ENCODE measurements around the gene SLC25A36. TPM values are rescaled to one million over a fixed set of nuclear protein-coding genes. Genes with fewer than 3 reads are reported as not detected.
"Not testable (repeated sequence)": the region's sequence is repeated elsewhere in the genome, so short reads cannot be mapped to it uniquely, and the experiment has no call there.

Gene SLC25A36
- total and polyA plus RNA-seq, 7 experiments from 2014 or later, result 36.0 to 121 (median 65.4) TPM

GRCh38 chr3:140950144-140950543 lies 8.5 kb downstream of the SLC25A36 start:
- no peaks in the 10 kb centered on the region for H3K27me3 ChIP-seq (ENCODE audit: control insufficient read depth in 2 of 2, insufficient read depth in 2 of 2, low read length in 2 of 2)
- H3K9me3 ChIP-seq (ENCODE audit: control insufficient read depth in 2 of 3, low read length in 3 of 3), result no peaks in the 10 kb centered on the region
- no peak overlapping the region for H3K4me3 ChIP-seq (ENCODE audit: low read length)
- no peaks in the 10 kb centered on the region for H3K27me3 Mint-ChIP-seq
- ATAC-seq (no peak), DNase-seq (no peak)
- H3K36me3 Mint-ChIP-seq, result peaks cover 0 to 16% (median 11%) of the 10 kb centered on the region in 5 donors
- ChIA-PET POLR2A (interaction anchor here (0.6 to 0.8 kb wide), 2 partner anchors 782 to 1417 kb away, joined by 3 to 4 read pairs; no protein-coding TSS in a partner anchor), CTCF (interaction anchor here (0.5 kb wide), 1 partner anchor 31 kb away, joined by 3 read pairs; no protein-coding TSS in a partner anchor)
- H3K4me1 Mint-ChIP-seq, result peaks cover 34 to 90% (median 81%) of the 10 kb centered on the region in 7 donors
- peaks cover 4 to 7% of the 10 kb centered on the region in 2 donors for H3K4me1 ChIP-seq (ENCODE audit: control insufficient read depth in 2 of 2, insufficient read depth in 2 of 2, low read length in 2 of 2)
- peak overlapping the region in 2 of 10 donors; percentile 2 to 7 for H3K4me3 Mint-ChIP-seq
- intact Hi-C loops (cut with micrococcal nuclease), result no loop called here
- H3K27ac ChIP-seq (ENCODE audit: low read depth, low read length), result no peak overlapping the region
- H3K9me3 Mint-ChIP-seq, result no peaks in the 10 kb centered on the region
- H3K36me3 ChIP-seq (ENCODE audit: control insufficient read depth in 2 of 3, insufficient read depth in 3 of 3, low read length in 3 of 3), result no peaks in the 10 kb centered on the region
- no peak overlapping the region for H3K27ac Mint-ChIP-seq

DNA sequence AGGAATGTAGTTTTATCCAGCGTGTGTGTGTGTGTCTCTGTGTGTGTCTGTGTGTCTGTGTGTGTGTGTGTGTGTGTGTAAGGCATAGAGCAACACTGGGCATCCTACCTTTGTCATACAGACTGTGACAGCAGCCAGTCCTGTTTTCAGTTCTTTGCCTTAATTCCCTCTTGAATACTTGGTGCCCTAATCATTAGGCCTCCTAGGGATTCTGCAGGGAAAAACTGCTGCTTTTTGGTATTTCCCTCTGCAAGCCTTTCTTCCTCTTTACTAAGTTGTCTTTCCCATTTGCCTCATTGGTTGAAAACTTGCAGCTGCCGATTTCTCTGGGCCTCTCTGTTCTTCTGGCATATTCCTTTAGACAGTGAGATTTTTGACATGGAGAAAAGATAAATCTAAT lies 9.2 kb downstream of the SLC25A36 start:
- no peaks in the 10 kb centered on the region for H3K27me3 ChIP-seq (ENCODE audit: control insufficient read depth in 2 of 2, insufficient read depth in 2 of 2, low read length in 2 of 2)
- H3K27ac Mint-ChIP-seq, result peak overlapping the region in 1 of 9 donors; percentile 56
- peaks cover 0 to 16% (median 11%) of the 10 kb centered on the region in 5 donors for H3K36me3 Mint-ChIP-seq
- H3K4me1 Mint-ChIP-seq, result peaks cover 33 to 92% (median 81%) of the 10 kb centered on the region in 7 donors
- no peaks in the 10 kb centered on the region for H3K27me3 Mint-ChIP-seq
- CTCF ChIA-PET, result no interaction called here
- H3K9me3 ChIP-seq (ENCODE audit: control insufficient read depth in 2 of 3, low read length in 3 of 3), result no peaks in the 10 kb centered on the region
- no peaks in the 10 kb centered on the region for H3K9me3 Mint-ChIP-seq
- DNase-seq (no peak), ATAC-seq (no peak)
- POLR2A ChIA-PET, result interaction anchor here (0.8 kb wide), 1 partner anchor 1416 kb away, joined by 3 read pairs; no protein-coding TSS in a partner anchor
- H3K27ac ChIP-seq (ENCODE audit: low read depth, low read length), result no peak overlapping the region
- intact Hi-C loops (cut with micrococcal nuclease), result no loop called here
- H3K4me3 ChIP-seq (ENCODE audit: low read length), result no peak overlapping the region
- peak overlapping the region in 5 of 10 donors; percentile 1 to 35 (median 18) for H3K4me3 Mint-ChIP-seq
- peaks cover 4 to 7% of the 10 kb centered on the region in 2 donors for H3K4me1 ChIP-seq (ENCODE audit: control insufficient read depth in 2 of 2, insufficient read depth in 2 of 2, low read length in 2 of 2)
- no peaks in the 10 kb centered on the region for H3K36me3 ChIP-seq (ENCODE audit: control insufficient read depth in 2 of 3, insufficient read depth in 3 of 3, low read length in 3 of 3)

GRCh38 chr3:140951750-140952149 lies 10.1 kb downstream of the SLC25A36 start:
- H3K36me3 ChIP-seq (ENCODE audit: control insufficient read depth in 2 of 3, insufficient read depth in 3 of 3, low read length in 3 of 3); H3K4me1 ChIP-seq (ENCODE audit: control insufficient read depth in 2 of 2, insufficient read depth in 2 of 2, low read length in 2 of 2); H3K27me3 ChIP-seq (ENCODE audit: control insufficient read depth in 2 of 2, insufficient read depth in 2 of 2, low read length in 2 of 2); POLR2A ChIA-PET; H3K27ac ChIP-seq (ENCODE audit: low read depth, low read length); DNase-seq; ATAC-seq; H3K4me3 ChIP-seq (ENCODE audit: low read length); intact Hi-C loops (cut with micrococcal nuclease); H3K27me3 Mint-ChIP-seq; H3K9me3 Mint-ChIP-seq; H3K27ac Mint-ChIP-seq; H3K9me3 ChIP-seq (ENCODE audit: control insufficient read depth in 2 of 3, low read length in 3 of 3): not testable (repeated sequence)
- H3K4me3 Mint-ChIP-seq, result peak overlapping the region in 2 of 10 donors; percentile 41 to 51
- peaks cover 3 to 13% (median 8%) of the 10 kb centered on the region in 5 donors for H3K36me3 Mint-ChIP-seq
- H3K4me1 Mint-ChIP-seq, result peaks cover 27 to 85% (median 78%) of the 10 kb centered on the region in 7 donors
- CTCF ChIA-PET, result interaction anchor here (0.7 kb wide), 1 partner anchor 940 kb away, joined by 4 read pairs; no protein-coding TSS in a partner anchor

- Histone ChIP-seq H3K27ac (ENCODE audit: low read depth, low read length) (no peak overlapping the region), H3K4me1 (ENCODE audit: control insufficient read depth in 2 of 2, insufficient read depth in 2 of 2, low read length in 2 of 2) (peaks cover 4 to 7% of the 10 kb centered on the region in 2 donors), H3K27me3 (ENCODE audit: control insufficient read depth in 2 of 2, insufficient read depth in 2 of 2, low read length in 2 of 2) (no peaks in the 10 kb centered on the region), H3K9me3 (ENCODE audit: control insufficient read depth in 2 of 3, low read length in 3 of 3) (no peaks in the 10 kb centered on the region), H3K36me3 (ENCODE audit: control insufficient read depth in 2 of 3, insufficient read depth in 3 of 3, low read length in 3 of 3) (peaks cover 0 to 9% (median 0%) of the 10 kb centered on the region in 3 experiments), H3K4me3 (ENCODE audit: low read length) (no peak overlapping the region)
- intact Hi-C loops (cut with micrococcal nuclease), result no loop called here
- H3K9me3 Mint-ChIP-seq, result no peaks in the 10 kb centered on the region
- H3K27ac Mint-ChIP-seq, result no peak overlapping the region
- CTCF ChIA-PET, result no interaction called here
- ATAC-seq (peak; percentile 42), DNase-seq (no peak)
- POLR2A ChIA-PET, result interaction anchor here (0.6 to 1.0 kb wide), 3 partner anchors 10 to 1795 kb away, joined by 3 to 6 read pairs (median 4); partner anchors contain the start of gene SLC25A36
- H3K27me3 Mint-ChIP-seq, result no peaks in the 10 kb centered on the region
- H3K4me1 Mint-ChIP-seq, result peaks cover 24 to 73% (median 72%) of the 10 kb centered on the region in 7 donors
- peak overlapping the region in 1 of 10 donors; percentile 1 for H3K4me3 Mint-ChIP-seq
- H3K36me3 Mint-ChIP-seq, result peaks cover 2 to 18% (median 6%) of the 10 kb centered on the region in 5 donors
Observed at GRCh38 chr3:140953028-140953960, 11.7 kb downstream of the SLC25A36 start.

- CTCF ChIA-PET, result no interaction called here
- intact Hi-C loops (cut with micrococcal nuclease), result no loop called here
- H3K27ac ChIP-seq (ENCODE audit: low read depth, low read length), result no peak overlapping the region
- POLR2A ChIA-PET, result interaction anchor here (0.6 kb wide), 1 partner anchor 313 kb away, joined by 6 read pairs; no protein-coding TSS in a partner anchor
- Mint-ChIP-seq H3K4me1 (peaks cover 24 to 68% (median 60%) of the 10 kb centered on the region in 7 donors), H3K27ac (peak overlapping the region in 1 of 9 donors; percentile 15), H3K9me3 (no peaks in the 10 kb centered on the region), H3K36me3 (peaks cover 2 to 23% (median 13%) of the 10 kb centered on the region in 5 donors), H3K27me3 (no peaks in the 10 kb centered on the region), H3K4me3 (peak overlapping the region in 1 of 10 donors; percentile 6)
- H3K4me3 ChIP-seq (ENCODE audit: low read length), result no peak overlapping the region
- peaks cover 0 to 17% (median 0%) of the 10 kb centered on the region in 3 experiments for H3K36me3 ChIP-seq (ENCODE audit: control insufficient read depth in 2 of 3, insufficient read depth in 3 of 3, low read length in 3 of 3)
- peaks cover 0 to 4% of the 10 kb centered on the region in 2 donors for H3K4me1 ChIP-seq (ENCODE audit: control insufficient read depth in 2 of 2, insufficient read depth in 2 of 2, low read length in 2 of 2)
- DNase-seq (no peak), ATAC-seq (no peak)
- no peaks in the 10 kb centered on the region for H3K27me3 ChIP-seq (ENCODE audit: control insufficient read depth in 2 of 2, insufficient read depth in 2 of 2, low read length in 2 of 2)
- no peaks in the 10 kb centered on the region for H3K9me3 ChIP-seq (ENCODE audit: control insufficient read depth in 2 of 3, low read length in 3 of 3)
Observed at GRCh38 chr3:140954576-140954975, 12.9 kb downstream of the SLC25A36 start.

DNA sequence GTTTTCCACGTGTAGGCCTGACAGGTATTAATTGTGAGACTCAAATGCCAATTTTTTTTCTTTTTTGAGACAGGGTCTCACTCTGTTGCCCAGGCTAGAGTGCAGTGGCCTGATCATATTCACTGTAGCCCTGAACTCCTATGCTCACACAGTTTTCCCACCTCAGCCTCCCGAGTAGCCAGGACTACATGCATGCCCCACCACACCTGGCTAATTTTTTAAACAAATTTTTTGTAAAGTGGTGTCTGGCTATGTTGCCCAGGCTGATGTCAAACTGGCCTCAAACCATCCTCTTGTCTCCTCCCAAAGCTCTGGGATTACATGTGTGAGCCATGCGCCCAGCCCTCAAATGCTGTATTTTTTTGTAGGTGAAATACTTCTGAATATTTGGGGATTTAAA lies 14.0 kb downstream of the SLC25A36 start:
- no peaks in the 10 kb centered on the region for H3K9me3 Mint-ChIP-seq
- ChIA-PET CTCF (no interaction called here), POLR2A (no interaction called here)
- intact Hi-C loops (cut with micrococcal nuclease), result no loop called here
- H3K4me3 Mint-ChIP-seq, result no peak overlapping the region
- Histone ChIP-seq H3K4me1 (ENCODE audit: control insufficient read depth in 2 of 2, insufficient read depth in 2 of 2, low read length in 2 of 2) (peaks cover 0 to 4% of the 10 kb centered on the region in 2 donors), H3K4me3 (ENCODE audit: low read length) (no peak overlapping the region), H3K27ac (ENCODE audit: low read depth, low read length) (no peak overlapping the region), H3K9me3 (ENCODE audit: control insufficient read depth in 2 of 3, low read length in 3 of 3) (no peaks in the 10 kb centered on the region), H3K27me3 (ENCODE audit: control insufficient read depth in 2 of 2, insufficient read depth in 2 of 2, low read length in 2 of 2) (no peaks in the 10 kb centered on the region), H3K36me3 (ENCODE audit: control insufficient read depth in 2 of 3, insufficient read depth in 3 of 3, low read length in 3 of 3) (peaks cover 0 to 17% (median 4%) of the 10 kb centered on the region in 3 experiments)
- H3K27ac Mint-ChIP-seq, result no peak overlapping the region
- peaks cover 8 to 32% (median 23%) of the 10 kb centered on the region in 5 donors for H3K36me3 Mint-ChIP-seq
- no peak for DNase-seq
- ATAC-seq, result no peak
- H3K4me1 Mint-ChIP-seq, result peaks cover 19 to 62% (median 50%) of the 10 kb centered on the region in 7 donors
- H3K27me3 Mint-ChIP-seq, result no peaks in the 10 kb centered on the region

Measured in naive thymus-derived CD4-positive, alpha-beta T cell (primary cell).